ENCODE data around the gene ITM2C.

ITM2C gene

GRCh38 chr2:230843132-230843531 is 21.6 kb upstream of the ITM2C start:
- Mint-ChIP-seq H3K27me3 (ENCODE audit: low read depth, poor library complexity) (peaks cover 23% of the 10 kb centered on the region), H3K4me1 (peaks cover 2% of the 10 kb centered on the region), H3K9me3 (peaks cover 27% of the 10 kb centered on the region), H3K27ac (no peak overlapping the region), H3K4me3 (no peak overlapping the region), H3K36me3 (ENCODE audit: low read depth) (no peaks in the 10 kb centered on the region)
- no peak for TF ChIP-seq CTCF (IDR thresholded peaks at IDR 0.05)
- no peak for DNase-seq

GRCh38 chr2:230846360-230846759 is 18.4 kb upstream of the ITM2C start:
- no peak for DNase-seq
- Mint-ChIP-seq H3K27me3 (ENCODE audit: low read depth, poor library complexity) (peaks cover 28% of the 10 kb centered on the region), H3K36me3 (ENCODE audit: low read depth) (no peaks in the 10 kb centered on the region), H3K4me1 (peaks cover 10% of the 10 kb centered on the region), H3K4me3 (no peak overlapping the region), H3K9me3 (peaks cover 25% of the 10 kb centered on the region), H3K27ac (no peak overlapping the region)
- no peak for TF ChIP-seq CTCF (IDR thresholded peaks at IDR 0.05)

- peaks cover 21% of the 10 kb centered on the region for H3K27me3 Mint-ChIP-seq (ENCODE audit: low read depth, poor library complexity)
- peaks cover 28% of the 10 kb centered on the region for H3K9me3 Mint-ChIP-seq
- no peak overlapping the region for H3K4me3 Mint-ChIP-seq
- peak; percentile 96 for TF ChIP-seq CTCF (IDR thresholded peaks at IDR 0.05)
- no peak overlapping the region for H3K27ac Mint-ChIP-seq
- DNase-seq = peak; percentile 95
- H3K4me1 Mint-ChIP-seq = peaks cover 10% of the 10 kb centered on the region
- no peaks in the 10 kb centered on the region for H3K36me3 Mint-ChIP-seq (ENCODE audit: low read depth)
Measured at GRCh38 chr2:230847883-230848388, 16.8 kb upstream of the ITM2C start.

- Mint-ChIP-seq H3K27ac (no peak overlapping the region), H3K9me3 (peaks cover 28% of the 10 kb centered on the region), H3K27me3 (ENCODE audit: low read depth, poor library complexity) (peaks cover 14% of the 10 kb centered on the region), H3K4me3 (no peak overlapping the region), H3K4me1 (peaks cover 10% of the 10 kb centered on the region), H3K36me3 (ENCODE audit: low read depth) (no peaks in the 10 kb centered on the region)
- DNase-seq = peak; percentile 55
- TF ChIP-seq CTCF (IDR thresholded peaks at IDR 0.05) = peak; percentile 71
Measured at GRCh38 chr2:230849633-230850357, 14.9 kb upstream of the ITM2C start.

GRCh38 chr2:230850358-230850658 is 14.4 kb upstream of the ITM2C start:
- Mint-ChIP-seq H3K36me3 (ENCODE audit: low read depth) (no peaks in the 10 kb centered on the region), H3K27ac (no peak overlapping the region), H3K27me3 (ENCODE audit: low read depth, poor library complexity) (peaks cover 14% of the 10 kb centered on the region), H3K4me3 (no peak overlapping the region), H3K4me1 (peaks cover 10% of the 10 kb centered on the region), H3K9me3 (peaks cover 28% of the 10 kb centered on the region)
- TF ChIP-seq CTCF (IDR thresholded peaks at IDR 0.05) = no peak
- no peak for DNase-seq

- no peaks in the 10 kb centered on the region for H3K36me3 Mint-ChIP-seq (ENCODE audit: low read depth)
- no peak overlapping the region for H3K4me3 Mint-ChIP-seq
- H3K27ac Mint-ChIP-seq = no peak overlapping the region
- H3K9me3 Mint-ChIP-seq = peaks cover 16% of the 10 kb centered on the region
- H3K4me1 Mint-ChIP-seq = peaks cover 10% of the 10 kb centered on the region
- no peak for DNase-seq
- TF ChIP-seq CTCF (IDR thresholded peaks at IDR 0.05) = no peak
- H3K27me3 Mint-ChIP-seq (ENCODE audit: low read depth, poor library complexity) = peaks cover 10% of the 10 kb centered on the region
Measured at GRCh38 chr2:230852113-230852512, 12.6 kb upstream of the ITM2C start.

Measured in nephron progenitor cell (in vitro differentiated cells).